ENCODE results near the gene CDC42BPB.

Gene CDC42BPB

DNA sequence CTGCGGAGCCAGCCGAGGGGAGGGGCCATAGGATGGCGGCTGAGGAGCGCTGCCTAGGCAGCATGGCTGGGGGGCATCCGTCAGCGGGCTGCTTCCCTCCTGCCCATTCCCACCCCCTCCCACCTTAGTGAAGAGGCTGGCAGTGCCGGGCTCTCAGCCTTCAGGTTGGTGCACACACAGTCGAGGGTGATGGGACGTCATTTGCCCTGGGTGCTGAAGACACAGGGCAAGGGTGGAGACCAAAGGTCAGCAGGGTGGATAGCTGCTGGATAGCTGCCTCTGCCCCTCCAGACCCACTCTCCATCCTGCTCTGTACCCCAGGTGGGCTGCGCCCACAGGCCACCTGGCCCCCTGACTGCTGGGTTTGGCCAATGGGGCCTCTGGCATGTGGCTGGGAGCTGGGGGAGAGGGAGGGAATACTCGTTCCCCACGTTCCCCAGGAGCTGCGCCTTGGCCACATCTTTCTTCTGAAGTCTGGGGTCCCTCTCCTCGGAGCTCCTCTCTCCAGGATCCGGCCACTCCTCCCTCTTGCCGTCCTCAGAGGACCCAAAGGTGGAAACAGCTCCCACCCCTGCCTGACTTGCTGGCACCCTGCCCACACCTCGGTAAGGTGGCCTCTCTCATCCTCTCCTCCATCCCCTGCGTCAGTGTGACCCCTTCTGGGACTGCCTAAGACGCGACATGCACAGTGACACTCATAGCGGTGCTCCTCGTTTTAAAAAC, 11.2 kb upstream of the CDC42BPB start:
- DNase-seq (ENCODE audit: extremely low spot score): no peak
- no peak for TF ChIP-seq ARNT (IDR thresholded peaks at IDR 0.05)
- TF ChIP-seq SP1 (IDR thresholded peaks at IDR 0.05): no peak
- TF ChIP-seq NFRKB (IDR thresholded peaks at IDR 0.05): no peak
- TF ChIP-seq FOXK2 (IDR thresholded peaks at IDR 0.05): no peak
- TF ChIP-seq BHLHE40 (IDR thresholded peaks at IDR 0.05; ENCODE audit: borderline replicate concordance): no peak
- no peak for TF ChIP-seq FOXA1 (IDR thresholded peaks at IDR 0.05)
- TF ChIP-seq, protein P1, sequence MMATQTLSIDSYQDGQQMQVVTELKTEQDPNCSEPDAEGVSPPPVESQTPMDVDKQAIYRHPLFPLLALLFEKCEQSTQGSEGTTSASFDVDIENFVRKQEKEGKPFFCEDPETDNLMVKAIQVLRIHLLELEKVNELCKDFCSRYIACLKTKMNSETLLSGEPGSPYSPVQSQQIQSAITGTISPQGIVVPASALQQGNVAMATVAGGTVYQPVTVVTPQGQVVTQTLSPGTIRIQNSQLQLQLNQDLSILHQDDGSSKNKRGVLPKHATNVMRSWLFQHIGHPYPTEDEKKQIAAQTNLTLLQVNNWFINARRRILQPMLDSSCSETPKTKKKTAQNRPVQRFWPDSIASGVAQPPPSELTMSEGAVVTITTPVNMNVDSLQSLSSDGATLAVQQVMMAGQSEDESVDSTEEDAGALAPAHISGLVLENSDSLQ (IDR thresholded peaks at IDR 0.05): no peak
- TF ChIP-seq CTBP1 (IDR thresholded peaks at IDR 0.05; ENCODE audit: borderline replicate concordance): no peak
- TF ChIP-seq SUZ12 (IDR thresholded peaks at IDR 0.05): no peak
- no peak for TF ChIP-seq FOXM1 (IDR thresholded peaks at IDR 0.05; ENCODE audit: borderline replicate concordance)
- no peak for TF ChIP-seq LEF1 (IDR thresholded peaks at IDR 0.05; ENCODE audit: borderline replicate concordance)
- TF ChIP-seq ZNF384 (IDR thresholded peaks at IDR 0.05): no peak
- TF ChIP-seq TARDBP (IDR thresholded peaks at IDR 0.05): no peak
- no peak for TF ChIP-seq HDGF (IDR thresholded peaks at IDR 0.05; ENCODE audit: borderline replicate concordance)
- TF ChIP-seq L3MBTL2 (conservative IDR thresholded peaks at IDR 0.05): no peak
- no peak for TF ChIP-seq ELF4 (IDR thresholded peaks at IDR 0.05)
- POLR2A ChIA-PET: interaction anchor here (1.5 kb wide), 1 partner anchor 12 kb away, joined by 5 read pairs; no protein-coding TSS in a partner anchor
- CTCF ChIA-PET: no interaction called here

DNA sequence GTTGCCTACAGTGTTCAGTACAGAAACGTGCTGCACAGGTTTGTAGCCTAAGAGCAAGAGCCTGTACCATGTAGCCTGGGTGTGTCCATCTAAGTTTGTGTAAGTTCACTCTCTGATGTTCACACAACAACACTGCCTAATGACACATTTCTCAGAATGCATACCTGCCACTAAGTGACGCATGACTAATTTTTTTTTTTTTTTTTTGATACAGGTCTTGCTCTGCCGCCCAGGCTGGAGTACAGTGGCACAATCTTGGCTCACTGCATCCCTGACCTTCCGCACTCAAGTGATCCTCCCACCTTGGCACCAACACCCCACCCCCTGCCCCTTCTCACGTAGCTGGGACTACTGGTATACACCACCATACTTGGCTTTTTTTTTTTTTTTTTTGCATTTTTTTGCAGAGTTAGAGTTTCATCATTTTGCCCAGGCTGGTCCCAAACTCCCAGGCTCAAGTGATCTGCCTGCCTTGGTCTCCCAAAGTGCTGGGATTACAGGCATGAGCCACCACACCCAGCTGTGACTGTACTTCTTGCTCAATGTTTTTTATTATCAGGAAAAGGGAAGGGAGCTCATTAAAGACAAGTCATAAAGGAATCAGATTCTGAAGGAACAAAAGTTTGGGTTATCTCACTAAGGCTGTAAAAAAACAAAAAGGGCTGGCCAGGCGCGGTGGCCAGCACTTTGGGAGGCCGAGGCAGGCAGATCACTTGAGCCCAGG, 10.0 kb upstream of the CDC42BPB start:
- no peak for DNase-seq (ENCODE audit: extremely low spot score)
- CTCF ChIA-PET: no interaction called here
- POLR2A ChIA-PET: interaction anchor here (1.5 kb wide), 1 partner anchor 11 kb away, joined by 5 read pairs; no protein-coding TSS in a partner anchor
- no peak for TF ChIP-seq ARNT (IDR thresholded peaks at IDR 0.05)
- no peak for TF ChIP-seq CTBP1 (IDR thresholded peaks at IDR 0.05; ENCODE audit: borderline replicate concordance)
- no peak for TF ChIP-seq ELF4 (IDR thresholded peaks at IDR 0.05)
- no peak for TF ChIP-seq SUZ12 (IDR thresholded peaks at IDR 0.05)
- no peak for TF ChIP-seq FOXA1 (IDR thresholded peaks at IDR 0.05)
- no peak for TF ChIP-seq NFRKB (IDR thresholded peaks at IDR 0.05)
- no peak for TF ChIP-seq FOXM1 (IDR thresholded peaks at IDR 0.05; ENCODE audit: borderline replicate concordance)
- TF ChIP-seq FOXK2 (IDR thresholded peaks at IDR 0.05): no peak
- no peak for TF ChIP-seq LEF1 (IDR thresholded peaks at IDR 0.05; ENCODE audit: borderline replicate concordance)
- TF ChIP-seq HDGF (IDR thresholded peaks at IDR 0.05; ENCODE audit: borderline replicate concordance): no peak
- TF ChIP-seq TARDBP (IDR thresholded peaks at IDR 0.05): no peak
- TF ChIP-seq SP1 (IDR thresholded peaks at IDR 0.05): no peak
- TF ChIP-seq L3MBTL2 (conservative IDR thresholded peaks at IDR 0.05): no peak

DNA sequence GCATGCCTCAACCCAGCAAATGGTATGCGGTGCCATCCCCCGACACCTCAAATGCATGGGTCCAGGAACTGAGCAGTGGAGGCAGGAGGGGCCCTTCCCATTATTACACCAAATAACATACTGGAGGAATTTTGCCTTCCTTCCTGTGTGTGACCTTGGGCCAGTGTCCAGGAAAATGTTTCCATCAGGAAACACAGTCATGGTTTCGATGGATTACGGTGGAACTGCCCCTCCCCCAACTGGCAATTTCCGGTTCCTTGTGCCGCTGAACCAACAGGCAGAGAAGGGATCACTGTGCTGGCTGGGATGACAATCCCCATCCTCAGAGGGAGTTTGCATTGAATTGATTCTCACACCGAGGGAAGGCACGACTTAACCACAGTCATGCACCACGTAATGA, 9.1 kb upstream of the CDC42BPB start:
- ChIA-PET POLR2A (interaction anchor here (1.4 kb wide), 1 partner anchor 8 kb away, joined by 3 read pairs; no protein-coding TSS in a partner anchor), CTCF (no interaction called here)
- TF ChIP-seq HDGF (IDR thresholded peaks at IDR 0.05; ENCODE audit: borderline replicate concordance): no peak
- TF ChIP-seq ZNF384 (IDR thresholded peaks at IDR 0.05): no peak
- no peak for TF ChIP-seq ELF4 (IDR thresholded peaks at IDR 0.05)
- TF ChIP-seq CTBP1 (IDR thresholded peaks at IDR 0.05; ENCODE audit: borderline replicate concordance): no peak
- no peak for TF ChIP-seq ARNT (IDR thresholded peaks at IDR 0.05)
- TF ChIP-seq BHLHE40 (IDR thresholded peaks at IDR 0.05; ENCODE audit: borderline replicate concordance): no peak
- TF ChIP-seq FOXK2 (IDR thresholded peaks at IDR 0.05): no peak
- TF ChIP-seq, protein P1 (IDR thresholded peaks at IDR 0.05): no peak
- no peak for TF ChIP-seq NFRKB (IDR thresholded peaks at IDR 0.05)
- no peak for TF ChIP-seq SP1 (IDR thresholded peaks at IDR 0.05)
- TF ChIP-seq FOXM1 (IDR thresholded peaks at IDR 0.05; ENCODE audit: borderline replicate concordance): no peak
- no peak for TF ChIP-seq TARDBP (IDR thresholded peaks at IDR 0.05)
- DNase-seq (ENCODE audit: extremely low spot score): no peak

DNA sequence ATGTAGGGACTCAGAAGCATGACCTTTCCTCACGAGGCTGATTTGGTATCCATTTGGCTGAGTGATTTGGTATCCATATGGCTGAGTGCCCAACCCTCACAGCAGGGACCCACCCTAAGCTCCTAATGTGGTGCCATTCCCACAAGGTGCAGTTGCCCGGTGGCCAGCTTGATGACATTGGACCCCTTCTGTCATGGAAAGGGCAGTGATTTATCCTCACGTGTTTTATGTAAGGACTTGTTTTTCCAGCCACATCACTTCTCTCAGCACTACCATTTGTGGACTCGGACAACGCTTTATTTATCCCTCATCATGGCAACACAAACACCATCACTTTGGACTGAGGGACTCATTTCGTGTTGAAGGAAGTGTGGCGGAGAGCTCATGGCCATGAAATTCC, 8.5 kb upstream of the CDC42BPB start:
- ChIA-PET CTCF (no interaction called here), POLR2A (interaction anchor here (1.4 kb wide), 1 partner anchor 9 kb away, joined by 3 read pairs; no protein-coding TSS in a partner anchor)
- TF ChIP-seq L3MBTL2 (conservative IDR thresholded peaks at IDR 0.05) (no peak), ELF4 (IDR thresholded peaks at IDR 0.05) (no peak), NFRKB (IDR thresholded peaks at IDR 0.05) (no peak), ARNT (IDR thresholded peaks at IDR 0.05) (no peak), FOXA1 (IDR thresholded peaks at IDR 0.05) (no peak), ZNF384 (IDR thresholded peaks at IDR 0.05) (no peak), CTBP1 (IDR thresholded peaks at IDR 0.05; ENCODE audit: borderline replicate concordance) (no peak), BHLHE40 (IDR thresholded peaks at IDR 0.05; ENCODE audit: borderline replicate concordance) (no peak), FOXK2 (IDR thresholded peaks at IDR 0.05) (no peak), LEF1 (IDR thresholded peaks at IDR 0.05; ENCODE audit: borderline replicate concordance) (no peak), SP1 (IDR thresholded peaks at IDR 0.05) (no peak), HDGF (IDR thresholded peaks at IDR 0.05; ENCODE audit: borderline replicate concordance) (no peak), SUZ12 (IDR thresholded peaks at IDR 0.05) (no peak)
- TF ChIP-seq, protein P1 (IDR thresholded peaks at IDR 0.05): no peak
- DNase-seq (ENCODE audit: extremely low spot score): no peak

DNA sequence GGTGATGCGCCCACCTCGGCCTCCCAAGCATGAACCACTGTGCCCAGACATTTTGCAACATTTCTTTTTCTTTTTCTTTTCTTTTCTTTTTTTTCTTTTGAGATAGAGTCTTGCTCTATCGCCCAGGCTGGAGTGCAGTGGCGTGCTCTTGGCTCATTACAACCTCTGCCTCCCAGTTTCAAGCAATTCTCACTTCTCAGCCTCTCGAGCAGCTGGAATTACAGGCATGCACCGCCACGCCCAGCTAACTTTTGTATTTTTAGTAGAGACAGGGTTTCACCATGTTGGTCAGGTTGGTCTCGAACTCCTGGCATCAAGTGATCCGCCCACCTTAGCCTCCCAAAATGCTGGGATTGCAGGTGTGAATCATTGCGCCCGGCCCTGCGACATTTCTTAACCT, 7.6 kb upstream of the CDC42BPB start:
- POLR2A ChIA-PET: interaction anchor here (1.4 kb wide), 1 partner anchor 10 kb away, joined by 3 read pairs; no protein-coding TSS in a partner anchor
- CTCF ChIA-PET: no interaction called here
- DNase-seq (ENCODE audit: extremely low spot score): no peak
- TF ChIP-seq FOXM1 (IDR thresholded peaks at IDR 0.05; ENCODE audit: borderline replicate concordance) (no peak), ARNT (IDR thresholded peaks at IDR 0.05) (no peak), LEF1 (IDR thresholded peaks at IDR 0.05; ENCODE audit: borderline replicate concordance) (no peak), SP1 (IDR thresholded peaks at IDR 0.05) (no peak), SUZ12 (IDR thresholded peaks at IDR 0.05) (no peak), TARDBP (IDR thresholded peaks at IDR 0.05) (no peak), CTBP1 (IDR thresholded peaks at IDR 0.05; ENCODE audit: borderline replicate concordance) (no peak), FOXA1 (IDR thresholded peaks at IDR 0.05) (no peak), L3MBTL2 (conservative IDR thresholded peaks at IDR 0.05) (no peak), ELF4 (IDR thresholded peaks at IDR 0.05) (no peak), BHLHE40 (IDR thresholded peaks at IDR 0.05; ENCODE audit: borderline replicate concordance) (no peak), HDGF (IDR thresholded peaks at IDR 0.05; ENCODE audit: borderline replicate concordance) (no peak), FOXK2 (IDR thresholded peaks at IDR 0.05) (no peak), ZNF384 (IDR thresholded peaks at IDR 0.05) (no peak), NFRKB (IDR thresholded peaks at IDR 0.05) (no peak)
- TF ChIP-seq, protein P1 (IDR thresholded peaks at IDR 0.05): no peak
